NCI-H2107 (cell line): Measurements from ENCODE around the gene ISM2.

Experiments used
- DNase-seq: peaks from one replicate; lab custom pipeline; 2025; lab: John Stamatoyannopoulos, UW

The ISM2 gene

GRCh38 chr14:77469067-77469505 is 29.5 kb downstream of the ISM2 start:
- DNase-seq: no peak

GRCh38 chr14:77467801-77468200 is 30.8 kb downstream of the ISM2 start:
- DNase-seq: no peak

GRCh38 chr14:77459072-77459723 is 39.4 kb downstream of the ISM2 start:
- DNase-seq: no peak

GRCh38 chr14:77458249-77458950 is 40.2 kb downstream of the ISM2 start:
- DNase-seq: peak; percentile 45

GRCh38 chr14:77457522-77458248 is 40.9 kb downstream of the ISM2 start, which contains the start of the genes AHSA1 and VIPAS39:
Gene AHSA1, plus strand, starts transcription at chr14:77458093. Its CDS starts 97 bp downstream, at chr14:77458190.
Gene VIPAS39, minus strand, starts transcription at chr14:77457601. Its CDS starts 3,499 bp downstream, at chr14:77454102.
- peak; percentile 97 for DNase-seq

- no peak for DNase-seq
Observed at GRCh38 chr14:77457115-77457521, 41.5 kb downstream of the ISM2 start.

GRCh38 chr14:77455966-77456640 is 42.5 kb downstream of the ISM2 start:
- no peak for DNase-seq

- no peak for DNase-seq
Observed at GRCh38 chr14:77442196-77442595, 56.4 kb downstream of the ISM2 start.

GRCh38 chr14:77439861-77440260 is 58.8 kb downstream of the ISM2 start:
- no peak for DNase-seq

GRCh38 chr14:77438596-77438995 is 60.0 kb downstream of the ISM2 start:
- no peak for DNase-seq

GRCh38 chr14:77436042-77436441 is 62.6 kb downstream of the ISM2 start:
- no peak for DNase-seq

GRCh38 chr14:77426396-77426795 is 72.2 kb downstream of the ISM2 start:
- no peak for DNase-seq

- no peak for DNase-seq
Observed at GRCh38 chr14:77424862-77425261, 73.8 kb downstream of the ISM2 start.
